Kidney epithelial cell (primary cell): Measurements from ENCODE around the gene HTR1D. TPM values are rescaled to one million over a fixed set of nuclear protein-coding genes. Genes with fewer than 3 reads are reported as not detected.

Experiments
- DNase-seq: peaks from one replicate; pipeline ENCODE4 v3.0.0-alpha.2; 2010; ENCODE audit warnings: low read depth
- H3K27me3 ChIP-seq: 2 replicates; pipeline ENCODE4 v1.6.0; 2011; ENCODE audit warnings: low read length; ENCODE audit not compliant: control insufficient read depth, insufficient read depth
- H3K36me3 ChIP-seq: 2 replicates; pipeline ENCODE4 v1.5.1; 2011; ENCODE audit warnings: low read length; ENCODE audit not compliant: control insufficient read depth, insufficient read depth
- H3K4me3 ChIP-seq: 2 replicates; pipeline ENCODE4 v1.5.1; 2011; ENCODE audit warnings: low read depth, mild to moderate bottlenecking, control low read depth, low read length
- total RNA-seq: library from RNA; depleted of rRNA; stranded (reverse); fragments of >200 nt; gene quantifications from 2 replicates; pipeline ENCODE4 v1.2.3, GENCODE V29; 2015
- TF ChIP-seq, protein P1 (sequence below): IDR thresholded peaks from 2 replicates; pipeline ENCODE4 v1.5.1; 2011; ENCODE audit warnings: mild to moderate bottlenecking, moderate library complexity, low read length, control low read depth, inconsistent platforms; ENCODE audit not compliant: insufficient read depth, poor library complexity, severe bottlenecking

HTR1D gene
- total RNA-seq, 1 donor from 2014 or later = 1.6 TPM

DNA sequence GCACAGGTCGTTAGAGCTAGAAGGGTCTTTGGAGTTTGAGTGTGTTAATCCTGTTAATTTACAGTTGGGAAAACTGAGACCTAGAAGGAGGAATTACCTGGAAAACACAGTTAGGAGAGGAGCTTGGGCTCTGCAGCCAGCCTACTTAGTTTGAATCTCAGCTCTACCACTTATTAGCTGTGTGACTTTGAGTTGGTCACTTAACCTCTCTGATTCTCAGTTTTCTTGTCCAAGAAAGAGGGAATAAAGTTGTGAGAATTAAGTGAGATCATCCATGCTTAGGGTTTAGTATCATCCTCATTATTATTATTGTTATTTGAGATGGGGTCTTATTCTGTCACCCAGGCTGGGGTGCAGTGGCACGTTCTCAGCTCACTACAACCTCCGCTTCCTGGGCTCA lies 5.4 kb upstream of the HTR1D start:
- no peak overlapping the region for H3K4me3 ChIP-seq
- TF ChIP-seq, protein P1, sequence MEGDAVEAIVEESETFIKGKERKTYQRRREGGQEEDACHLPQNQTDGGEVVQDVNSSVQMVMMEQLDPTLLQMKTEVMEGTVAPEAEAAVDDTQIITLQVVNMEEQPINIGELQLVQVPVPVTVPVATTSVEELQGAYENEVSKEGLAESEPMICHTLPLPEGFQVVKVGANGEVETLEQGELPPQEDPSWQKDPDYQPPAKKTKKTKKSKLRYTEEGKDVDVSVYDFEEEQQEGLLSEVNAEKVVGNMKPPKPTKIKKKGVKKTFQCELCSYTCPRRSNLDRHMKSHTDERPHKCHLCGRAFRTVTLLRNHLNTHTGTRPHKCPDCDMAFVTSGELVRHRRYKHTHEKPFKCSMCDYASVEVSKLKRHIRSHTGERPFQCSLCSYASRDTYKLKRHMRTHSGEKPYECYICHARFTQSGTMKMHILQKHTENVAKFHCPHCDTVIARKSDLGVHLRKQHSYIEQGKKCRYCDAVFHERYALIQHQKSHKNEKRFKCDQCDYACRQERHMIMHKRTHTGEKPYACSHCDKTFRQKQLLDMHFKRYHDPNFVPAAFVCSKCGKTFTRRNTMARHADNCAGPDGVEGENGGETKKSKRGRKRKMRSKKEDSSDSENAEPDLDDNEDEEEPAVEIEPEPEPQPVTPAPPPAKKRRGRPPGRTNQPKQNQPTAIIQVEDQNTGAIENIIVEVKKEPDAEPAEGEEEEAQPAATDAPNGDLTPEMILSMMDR = no peak
- no peak for DNase-seq
- no peaks in the 10 kb centered on the region for H3K36me3 ChIP-seq
- H3K27me3 ChIP-seq = peaks cover 7% of the 10 kb centered on the region

- no peaks in the 10 kb centered on the region for H3K36me3 ChIP-seq
- TF ChIP-seq, protein P1 = no peak
- no peak for DNase-seq
- H3K4me3 ChIP-seq = no peak overlapping the region
- peaks cover 11% of the 10 kb centered on the region for H3K27me3 ChIP-seq
These were observed 5.0 kb upstream of the HTR1D start for GRCh38 chr1:23222331-23222730.

DNA sequence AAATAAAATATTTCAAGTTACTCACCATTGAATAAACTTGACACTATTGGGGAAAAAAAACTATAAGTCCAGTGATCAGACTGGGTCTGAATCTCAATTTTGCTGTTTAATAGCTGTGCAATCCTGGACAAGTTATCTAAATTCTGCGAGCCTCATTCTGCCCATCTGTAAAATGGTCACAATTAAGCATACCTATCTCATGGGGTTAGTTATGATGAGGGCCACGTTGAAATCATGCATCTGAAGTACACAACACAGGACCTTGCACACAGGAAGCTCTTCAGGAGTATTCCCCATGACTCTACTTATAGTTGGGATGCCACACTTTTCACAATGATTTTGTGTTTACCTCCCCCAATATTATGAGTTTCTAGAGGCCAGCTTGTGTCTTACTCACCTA lies 3.8 kb upstream of the HTR1D start:
- Histone ChIP-seq H3K27me3 (peaks cover 22% of the 10 kb centered on the region), H3K36me3 (no peaks in the 10 kb centered on the region), H3K4me3 (no peak overlapping the region)
- DNase-seq = no peak
- TF ChIP-seq, protein P1 = no peak

DNA sequence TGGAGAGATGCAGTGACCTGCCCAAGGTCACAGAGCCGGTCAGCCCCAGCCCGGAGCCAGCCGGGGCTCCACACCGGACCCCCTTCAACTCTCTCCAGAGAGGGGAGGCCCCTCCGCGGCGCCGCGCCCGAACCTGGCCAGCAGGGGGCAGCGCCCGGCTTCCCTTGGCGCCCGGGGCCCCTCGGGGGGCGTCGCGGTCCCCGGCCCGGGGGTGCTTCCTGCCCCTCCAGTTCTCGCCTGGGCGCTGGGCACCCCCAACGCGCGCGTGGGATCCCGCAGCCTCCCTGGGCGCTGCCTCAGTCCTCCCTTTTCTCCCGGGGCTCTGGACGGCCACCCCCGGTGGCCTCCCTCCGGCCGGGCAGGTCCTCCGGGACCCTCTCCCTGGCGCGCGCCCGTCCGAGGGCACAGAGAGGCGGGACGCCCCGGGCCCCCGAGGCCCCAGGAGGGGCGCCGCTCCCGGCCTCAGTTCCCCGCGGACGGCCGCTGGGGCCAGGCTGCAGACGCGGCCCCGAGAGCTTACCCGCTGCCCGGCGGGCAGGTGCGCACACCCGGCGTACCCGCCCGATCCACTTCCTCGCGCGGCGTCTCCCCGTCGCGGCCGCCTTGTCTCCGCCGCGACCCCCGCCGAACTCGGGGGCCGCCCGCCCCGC lies 406 bp downstream of the HTR1D start:
- H3K4me3 ChIP-seq = peak overlapping the region; percentile 41
- no peak for DNase-seq
- peaks cover 28% of the 10 kb centered on the region for H3K27me3 ChIP-seq
- TF ChIP-seq, protein P1 = peak; percentile 45
- no peaks in the 10 kb centered on the region for H3K36me3 ChIP-seq

GRCh38 chr1:23215751-23216449 lies 1.4 kb downstream of the HTR1D start:
- no peak overlapping the region for H3K4me3 ChIP-seq
- peaks cover 28% of the 10 kb centered on the region for H3K27me3 ChIP-seq
- H3K36me3 ChIP-seq = no peaks in the 10 kb centered on the region
- TF ChIP-seq, protein P1 = no peak
- DNase-seq = no peak
